A673 (cell line): ENCODE data around the gene FSD1L. TPM values are rescaled to one million over a fixed set of nuclear protein-coding genes. Genes with fewer than 3 reads are reported as not detected.

Source experiments
- BruUV-seq: library from RNA; stranded (reverse); fragments of 400-500 nt; replicated peaks from 2 replicates; lab custom pipeline; 2021; lab: Mats Ljungman, UMichigan
- CTCF ChIA-PET: fragments of 300-600 bp; sonication (Branson Sonifier 250); formaldehyde crosslinking; loops from one replicate; lab custom pipeline; 2022; ENCODE audit warnings: antibody characterized with exemption; lab: Charles Lee
- POLR2A ChIA-PET: fragments of 300-600 bp; sonication (Branson Sonifier 250); formaldehyde crosslinking; loops from one replicate; lab custom pipeline; 2022; ENCODE audit warnings: antibody characterized with exemption; ENCODE audit not compliant: low non-redundant PET; lab: Charles Lee
- DNase-seq: peaks from one replicate; pipeline ENCODE4 v3.0.0-alpha.2; 2015; ENCODE audit warnings: low spot score
- H3K27ac ChIP-seq: fragments of 200-600 bp; sonication (generic); 2 replicates; pipeline ENCODE4 v1.5.1; 2016; ENCODE audit warnings: mixed run types, low read depth, mild to moderate bottlenecking, mixed read lengths, antibody characterized with exemption, low read length; ENCODE audit not compliant: poor library complexity, severe bottlenecking
- H3K27me3 ChIP-seq: fragments of 200-600 bp; sonication (generic); replicated peaks from 2 replicates; pipeline ENCODE4 v1.6.1; 2017; ENCODE audit warnings: mixed run types, low read depth, mild to moderate bottlenecking, mixed read lengths, antibody characterized with exemption, low read length; ENCODE audit not compliant: insufficient read depth, poor library complexity
- H3K36me3 ChIP-seq: fragments of 200-600 bp; sonication (generic); 2 replicates; pipeline ENCODE4 v1.6.1; 2016; ENCODE audit warnings: mixed run types, mild to moderate bottlenecking, mixed read lengths, antibody characterized with exemption, low read length; ENCODE audit not compliant: insufficient read depth, poor library complexity, severe bottlenecking
- H3K4me1 ChIP-seq: fragments of 200-600 bp; sonication (generic); 2 replicates; pipeline ENCODE4 v1.6.1; 2017; ENCODE audit warnings: mixed run types, mild to moderate bottlenecking, mixed read lengths, antibody characterized with exemption, low read length; ENCODE audit not compliant: insufficient read depth, poor library complexity, severe bottlenecking
- H3K4me3 ChIP-seq: fragments of 200-600 bp; sonication (generic); 2 replicates; pipeline ENCODE4 v1.5.1; 2016; ENCODE audit warnings: low read depth, mixed run types, mild to moderate bottlenecking, mixed read lengths, low read length; ENCODE audit not compliant: poor library complexity, severe bottlenecking
- H3K9me3 ChIP-seq: fragments of 200-600 bp; sonication (generic); 2 replicates; pipeline ENCODE4 v1.6.1; 2016; ENCODE audit warnings: mixed run types, low read depth, mild to moderate bottlenecking, mixed read lengths, antibody characterized with exemption, low read length; ENCODE audit not compliant: poor library complexity, severe bottlenecking
- EZH2 ChIP-seq: fragments of 200-600 bp; sonication (generic); IDR thresholded peaks from 2 replicates; pipeline ENCODE4 v1.6.1; 2017; ENCODE audit warnings: borderline replicate concordance, low read depth, mild to moderate bottlenecking, mixed read lengths, antibody characterized with exemption, low read length; ENCODE audit not compliant: poor library complexity, severe bottlenecking
- intact Hi-C: fragments of 100-400 bp; cut with micrococcal nuclease; formaldehyde crosslinking; loops from one replicate; pipeline ENCODE4 v1.10.0; 2022; ENCODE audit not compliant: unreplicated experiment
- total RNA-seq: library from RNA; stranded (reverse); gene quantifications from 2 replicates; pipeline ENCODE4 v1.2.3, GENCODE V29; 2021
- TF ChIP-seq, protein P1 (sequence below): fragments of 300-800, 200-600 bp; sonication (generic); conservative IDR thresholded peaks from 2 replicates; pipeline ENCODE4 v1.5.1; 2017; ENCODE audit warnings: low read depth, mild to moderate bottlenecking, antibody characterized with exemption, low read length, moderate library complexity, mixed read lengths

FSD1L gene
- total RNA-seq, 1 experiment from 2014 or later = 9.8 TPM

DNA sequence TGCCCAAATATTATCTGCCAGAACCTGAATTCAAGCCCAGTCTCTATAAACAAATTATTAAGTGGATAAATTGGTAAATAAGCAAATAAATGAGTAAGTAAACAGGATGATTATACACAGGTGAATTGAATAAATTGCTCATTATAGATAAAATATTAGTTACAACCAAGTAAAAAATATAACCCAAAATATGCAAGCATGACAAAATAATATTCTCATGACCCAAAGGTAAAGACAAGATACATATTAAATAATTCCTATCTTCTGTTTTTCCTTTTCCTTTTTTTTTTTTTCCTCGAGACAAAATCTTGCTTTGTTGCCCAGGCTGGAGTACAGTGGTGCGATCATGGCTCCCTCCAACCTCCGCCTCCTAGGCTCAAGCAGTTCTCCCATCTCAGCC lies 21.2 kb upstream of the FSD1L start:
- Histone ChIP-seq H3K27me3 (no peaks in the 10 kb centered on the region), H3K36me3 (no peaks in the 10 kb centered on the region), H3K4me3 (no peak overlapping the region), H3K4me1 (no peaks in the 10 kb centered on the region), H3K9me3 (no peaks in the 10 kb centered on the region), H3K27ac (no peak overlapping the region)
- CTCF ChIA-PET = no interaction called here
- POLR2A ChIA-PET = no interaction called here
- TF ChIP-seq EZH2 = no peak
- TF ChIP-seq, protein P1, sequence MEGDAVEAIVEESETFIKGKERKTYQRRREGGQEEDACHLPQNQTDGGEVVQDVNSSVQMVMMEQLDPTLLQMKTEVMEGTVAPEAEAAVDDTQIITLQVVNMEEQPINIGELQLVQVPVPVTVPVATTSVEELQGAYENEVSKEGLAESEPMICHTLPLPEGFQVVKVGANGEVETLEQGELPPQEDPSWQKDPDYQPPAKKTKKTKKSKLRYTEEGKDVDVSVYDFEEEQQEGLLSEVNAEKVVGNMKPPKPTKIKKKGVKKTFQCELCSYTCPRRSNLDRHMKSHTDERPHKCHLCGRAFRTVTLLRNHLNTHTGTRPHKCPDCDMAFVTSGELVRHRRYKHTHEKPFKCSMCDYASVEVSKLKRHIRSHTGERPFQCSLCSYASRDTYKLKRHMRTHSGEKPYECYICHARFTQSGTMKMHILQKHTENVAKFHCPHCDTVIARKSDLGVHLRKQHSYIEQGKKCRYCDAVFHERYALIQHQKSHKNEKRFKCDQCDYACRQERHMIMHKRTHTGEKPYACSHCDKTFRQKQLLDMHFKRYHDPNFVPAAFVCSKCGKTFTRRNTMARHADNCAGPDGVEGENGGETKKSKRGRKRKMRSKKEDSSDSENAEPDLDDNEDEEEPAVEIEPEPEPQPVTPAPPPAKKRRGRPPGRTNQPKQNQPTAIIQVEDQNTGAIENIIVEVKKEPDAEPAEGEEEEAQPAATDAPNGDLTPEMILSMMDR = no peak
- intact Hi-C loops = loop anchor here (5.0 to 10.0 kb wide), 3 partner anchors 118 to 296 kb away; partner anchors contain the start of gene TMEM38B
- no peak for DNase-seq
- no TSS peak for BruUV-seq

DNA sequence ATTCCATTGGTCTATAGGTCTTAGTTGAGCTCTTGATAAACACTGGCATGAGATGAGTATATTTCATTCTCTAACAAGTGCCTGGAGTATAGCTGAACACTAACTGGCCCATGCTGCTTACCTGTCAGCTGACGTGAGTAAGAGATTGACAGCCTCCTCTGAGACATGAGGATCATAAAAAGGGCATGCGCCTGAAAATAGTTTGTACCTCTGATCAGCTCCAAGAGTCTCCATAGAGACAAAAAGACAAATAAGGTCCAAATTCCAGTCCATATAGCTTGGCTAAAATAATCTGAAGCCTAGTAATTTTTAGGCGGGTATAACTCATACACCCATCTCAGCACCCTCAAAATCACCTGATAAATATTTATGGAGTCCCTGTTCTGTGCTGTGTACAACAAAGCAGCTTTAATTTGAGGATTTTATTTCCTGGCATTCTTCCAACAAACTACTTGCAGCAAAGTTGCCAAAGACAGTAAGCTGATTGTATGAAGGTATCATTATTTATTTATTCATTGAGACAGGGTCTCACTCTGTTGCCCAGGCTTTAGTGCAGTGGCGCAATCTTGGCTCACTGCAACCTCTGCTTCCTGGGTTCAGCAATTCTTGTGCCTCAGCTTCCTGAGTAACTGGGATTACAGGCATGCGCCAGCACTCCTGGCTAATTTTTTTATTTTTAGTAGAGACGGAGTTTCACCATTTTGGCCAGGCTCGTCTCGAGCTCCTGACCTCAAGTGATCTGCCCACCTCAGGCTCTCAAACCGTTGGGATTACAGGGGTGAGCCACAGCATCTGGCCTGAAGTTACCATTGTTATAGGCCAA lies 16.2 kb upstream of the FSD1L start:
- H3K27me3 ChIP-seq = no peaks in the 10 kb centered on the region
- ChIA-PET POLR2A (no interaction called here), CTCF (no interaction called here)

DNA sequence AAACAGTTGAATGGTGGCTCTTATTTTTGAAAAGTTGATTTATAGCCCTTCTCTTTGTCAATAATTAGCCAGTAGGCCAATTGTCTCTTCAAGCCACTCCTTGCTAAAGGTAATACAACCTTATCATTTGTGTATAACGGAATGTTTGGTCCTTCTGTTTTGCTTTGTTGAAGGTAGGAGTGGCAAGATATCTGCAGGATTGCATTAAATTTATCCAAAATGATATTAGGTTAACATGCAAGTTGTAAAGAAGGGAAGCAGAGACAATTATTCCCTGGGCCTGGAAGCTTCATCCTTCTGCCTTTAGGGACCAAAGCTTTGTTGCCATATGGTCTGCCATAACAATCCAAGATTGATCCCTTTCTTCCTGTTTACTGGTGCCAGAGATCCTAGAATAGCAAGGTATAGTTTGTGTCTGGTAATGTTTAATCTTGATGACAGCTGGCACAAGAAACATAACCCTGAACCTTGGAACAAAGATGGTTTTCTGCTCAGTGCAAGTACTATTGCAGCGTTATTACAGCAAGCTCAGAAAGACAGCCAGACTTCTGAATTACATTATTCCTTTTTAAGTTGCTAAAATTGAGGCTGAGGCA lies 15.5 kb upstream of the FSD1L start:
- intact Hi-C loops = no loop called here
- ChIA-PET POLR2A (no interaction called here), CTCF (no interaction called here)
- Histone ChIP-seq H3K27me3 (no peaks in the 10 kb centered on the region), H3K9me3 (no peaks in the 10 kb centered on the region), H3K27ac (no peak overlapping the region), H3K36me3 (no peaks in the 10 kb centered on the region), H3K4me3 (no peak overlapping the region), H3K4me1 (no peaks in the 10 kb centered on the region)
- no peak for TF ChIP-seq EZH2
- TF ChIP-seq, protein P1 = no peak
- BruUV-seq = no TSS peak
- no peak for DNase-seq

More for the DNA sequence above, 16.2 kb upstream of the FSD1L start:
- TF ChIP-seq, protein P1 = no peak
- TF ChIP-seq EZH2 = no peak
- H3K9me3 ChIP-seq = no peaks in the 10 kb centered on the region
- no peak overlapping the region for H3K27ac ChIP-seq
- H3K4me3 ChIP-seq = no peak overlapping the region
- no TSS peak for BruUV-seq
- H3K4me1 ChIP-seq = no peaks in the 10 kb centered on the region
- intact Hi-C loops = no loop called here
- no peak for DNase-seq
- H3K36me3 ChIP-seq = no peaks in the 10 kb centered on the region
